HG03064 (cell line): Measurements from ENCODE around the gene STXBP6.

ENCODE experiments used
- ATAC-seq: cut with Tn5 transposase; IDR thresholded peaks from one replicate; pipeline ENCODE4 v1.9.1; 2021; ENCODE audit warnings: low read depth; ENCODE audit not compliant: unreplicated experiment

STXBP6 gene

DNA sequence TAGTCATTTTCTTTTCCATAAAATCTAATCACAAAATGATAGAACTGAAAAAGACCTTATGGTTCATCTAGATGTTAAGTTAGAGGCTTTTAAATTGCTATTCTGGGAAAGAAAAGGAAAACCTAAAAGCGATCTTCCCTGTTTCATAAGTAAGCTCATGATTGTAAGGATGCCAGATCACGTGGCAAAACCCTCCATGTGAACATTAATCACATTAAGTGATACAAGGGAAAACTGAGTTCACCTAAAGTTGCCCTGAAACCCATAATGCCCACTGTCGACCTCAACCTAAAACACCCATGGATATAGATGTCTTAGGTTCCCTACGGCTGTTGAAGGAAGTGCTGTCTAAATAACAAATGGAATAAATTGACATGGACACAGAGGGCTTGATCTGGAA, 3.0 kb upstream of the STXBP6 start:
- ATAC-seq, result no peak

DNA sequence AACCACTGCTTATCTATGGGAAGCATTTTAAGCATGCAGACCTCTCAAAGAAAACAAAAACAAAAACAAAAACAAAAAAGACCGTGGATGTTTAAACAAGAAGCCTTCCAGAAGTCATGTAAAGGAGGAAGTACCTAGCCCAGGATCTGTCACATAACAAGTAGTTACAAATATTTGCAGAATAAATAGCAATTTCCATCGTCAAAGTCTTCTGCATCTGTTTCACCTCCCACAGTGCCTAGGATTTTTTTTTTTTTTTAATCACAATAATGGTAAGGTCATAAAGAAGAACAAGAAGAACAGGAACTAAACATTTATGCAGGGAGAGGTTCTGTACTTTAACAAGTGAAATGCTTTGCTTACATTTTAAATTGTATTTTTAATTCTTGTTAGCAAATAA, 2.4 kb upstream of the STXBP6 start:
- ATAC-seq, result no peak

DNA sequence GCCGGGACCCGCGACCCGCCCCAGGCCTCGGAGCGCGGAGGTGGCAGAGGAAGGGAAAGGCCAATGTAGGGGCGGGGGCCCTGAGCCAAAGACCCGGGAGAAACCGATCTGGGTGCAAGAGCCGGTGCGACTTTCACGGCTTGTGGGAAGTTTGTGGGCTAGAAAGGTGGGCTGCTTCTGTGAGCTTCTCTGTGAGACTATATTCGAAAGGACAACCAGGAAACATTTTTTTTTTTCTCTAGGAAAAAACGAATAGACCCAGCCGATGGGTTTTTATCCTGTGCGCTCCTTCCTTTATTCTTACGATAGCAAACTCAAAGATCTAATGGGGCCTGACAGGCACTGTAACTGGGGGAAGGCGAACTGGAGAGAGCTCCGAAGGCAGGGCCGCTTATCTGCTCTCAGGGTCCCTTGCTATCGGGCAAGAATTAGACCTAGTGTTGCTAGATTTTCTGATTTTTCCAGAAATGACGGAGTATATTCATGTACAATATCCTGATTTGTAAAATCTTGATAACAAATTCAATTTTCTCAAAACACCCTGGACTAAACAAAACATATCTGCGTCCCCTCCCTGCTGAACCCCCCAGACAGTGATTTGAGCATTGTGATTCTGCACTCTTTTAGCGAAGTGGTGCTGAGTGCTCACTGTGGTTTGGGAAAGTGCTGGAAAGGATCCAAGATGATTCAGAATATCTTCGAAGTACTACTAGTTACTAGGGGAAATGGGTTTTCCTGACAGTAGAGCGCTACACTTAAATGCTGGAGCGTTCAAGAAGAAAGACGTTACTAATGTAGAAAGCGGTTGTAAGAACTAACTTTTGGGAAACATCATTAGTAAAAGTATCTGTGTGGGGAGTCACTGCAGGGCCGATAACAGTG, 563 bp upstream of the STXBP6 start:
- ATAC-seq, result no peak

DNA sequence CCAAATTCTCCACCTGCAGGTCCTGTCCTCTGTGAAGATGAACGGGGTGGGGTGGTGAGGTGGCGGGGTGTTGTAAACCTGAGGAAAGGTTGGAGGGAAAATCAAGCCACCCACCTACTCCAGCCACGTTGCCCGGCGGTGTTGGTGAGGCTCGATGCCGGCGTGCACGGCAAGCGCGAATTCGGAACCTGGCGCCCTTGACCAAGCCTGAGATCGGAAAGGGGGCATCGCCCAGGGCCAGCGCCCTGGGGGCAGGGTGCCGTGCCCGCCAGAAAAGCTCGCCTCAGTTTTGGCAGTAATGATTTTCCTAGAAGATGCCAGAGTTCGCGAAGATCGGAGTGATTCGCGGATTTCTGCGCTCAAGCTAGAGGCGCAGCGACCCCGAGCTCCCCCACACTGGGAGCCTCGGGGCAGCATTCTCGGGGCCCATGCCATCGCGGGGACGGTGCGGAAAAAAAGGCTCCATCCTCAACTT, 817 bp downstream of the STXBP6 start:
- ATAC-seq, result no peak

DNA sequence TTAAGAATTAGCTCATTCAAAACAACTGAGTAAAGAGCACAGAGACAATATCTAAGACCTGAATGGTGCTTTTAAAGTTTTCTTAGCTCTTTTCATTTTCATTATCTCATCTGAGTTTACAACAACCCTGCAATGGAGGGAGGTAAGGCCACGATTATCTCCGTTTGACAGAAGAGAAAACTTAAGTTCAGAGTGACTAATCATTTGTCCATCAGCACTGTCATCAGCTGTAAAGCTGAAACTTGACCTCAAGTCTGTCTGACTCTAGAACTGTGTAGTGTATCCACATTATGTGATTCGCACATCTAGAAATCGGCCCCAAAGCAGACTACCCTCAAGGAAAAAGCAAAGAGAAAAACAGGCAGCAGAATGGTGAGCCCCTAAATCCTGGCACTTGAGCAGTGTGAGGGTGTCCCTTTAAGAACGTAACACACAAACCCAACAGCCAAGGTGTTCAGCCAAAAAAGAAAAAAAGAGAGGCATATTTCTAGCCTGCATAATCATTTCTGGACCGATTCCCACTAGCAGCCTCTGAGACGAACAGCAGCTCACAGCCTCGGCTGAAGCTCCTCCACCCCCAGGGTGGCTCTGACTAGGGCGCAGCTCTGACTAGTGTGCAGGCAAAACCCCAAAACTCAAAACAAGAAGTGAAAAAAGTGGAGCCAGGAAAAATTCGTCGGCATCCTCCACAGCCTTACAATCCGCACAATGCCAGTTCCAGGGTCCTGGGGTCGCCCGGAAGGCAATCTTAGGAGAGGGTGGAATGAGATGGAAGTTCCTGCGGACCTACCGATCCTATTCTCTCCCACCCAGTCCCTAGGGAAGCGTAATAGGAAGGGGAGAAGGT, 1.6 kb downstream of the STXBP6 start:
- ATAC-seq, result no peak

DNA sequence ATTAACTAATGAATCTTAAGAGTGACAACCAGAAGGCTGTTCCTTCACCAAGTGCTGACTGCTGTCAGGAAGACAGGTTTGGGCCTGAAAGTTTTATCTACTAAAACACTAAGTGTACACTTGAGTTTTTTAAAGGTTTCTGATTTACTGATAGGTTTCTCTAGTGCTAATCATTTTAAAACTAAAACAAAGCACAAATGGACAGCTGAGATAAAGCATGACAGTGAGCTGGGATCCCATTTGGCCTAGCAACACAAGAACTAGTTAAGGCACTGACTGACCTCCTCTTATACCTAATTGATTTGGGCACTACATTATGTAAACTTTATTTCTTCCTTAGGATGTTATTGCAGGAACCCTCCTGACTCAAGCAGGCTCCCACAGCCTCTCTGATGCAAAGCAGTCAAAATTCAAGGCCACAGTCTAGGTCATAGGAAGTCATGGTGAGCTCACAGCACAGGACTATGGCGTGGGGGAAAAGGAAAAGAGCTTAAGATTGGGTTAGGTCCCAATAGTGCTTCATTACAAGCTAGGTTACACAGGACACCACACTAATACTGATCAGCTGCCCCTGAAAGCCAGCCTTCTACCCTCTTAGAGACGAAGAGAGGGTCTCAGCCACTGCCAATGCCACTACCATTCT, 3.5 kb downstream of the STXBP6 start:
- ATAC-seq, result no peak

DNA sequence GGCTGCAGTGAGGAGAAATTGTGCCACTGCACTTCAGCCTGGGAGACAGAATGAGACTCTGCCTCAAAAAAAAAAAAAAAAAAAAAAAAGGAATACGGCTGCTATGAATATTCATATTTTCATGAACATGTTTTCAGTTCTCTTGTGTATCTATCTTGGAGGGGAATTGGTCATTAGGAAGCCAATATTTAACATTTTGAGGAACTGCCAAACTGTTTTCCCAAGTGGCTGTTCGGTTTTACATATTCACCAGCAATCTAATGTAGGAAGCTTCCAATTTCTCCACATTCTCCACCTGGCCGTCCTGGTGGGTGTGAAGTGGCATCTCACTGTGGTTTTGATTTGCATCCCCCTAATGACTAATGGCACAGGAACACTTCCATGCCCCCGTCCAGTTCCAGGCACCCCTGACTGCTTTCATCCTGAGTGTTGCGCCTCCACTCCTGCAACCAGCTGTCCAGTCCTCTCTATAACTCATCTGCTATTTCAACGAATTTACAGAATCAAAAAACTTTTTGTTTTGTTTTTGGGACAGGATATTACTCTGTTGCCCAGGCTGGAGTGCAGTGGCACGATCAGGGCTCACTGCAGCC, 5.7 kb downstream of the STXBP6 start:
- ATAC-seq, result no peak

DNA sequence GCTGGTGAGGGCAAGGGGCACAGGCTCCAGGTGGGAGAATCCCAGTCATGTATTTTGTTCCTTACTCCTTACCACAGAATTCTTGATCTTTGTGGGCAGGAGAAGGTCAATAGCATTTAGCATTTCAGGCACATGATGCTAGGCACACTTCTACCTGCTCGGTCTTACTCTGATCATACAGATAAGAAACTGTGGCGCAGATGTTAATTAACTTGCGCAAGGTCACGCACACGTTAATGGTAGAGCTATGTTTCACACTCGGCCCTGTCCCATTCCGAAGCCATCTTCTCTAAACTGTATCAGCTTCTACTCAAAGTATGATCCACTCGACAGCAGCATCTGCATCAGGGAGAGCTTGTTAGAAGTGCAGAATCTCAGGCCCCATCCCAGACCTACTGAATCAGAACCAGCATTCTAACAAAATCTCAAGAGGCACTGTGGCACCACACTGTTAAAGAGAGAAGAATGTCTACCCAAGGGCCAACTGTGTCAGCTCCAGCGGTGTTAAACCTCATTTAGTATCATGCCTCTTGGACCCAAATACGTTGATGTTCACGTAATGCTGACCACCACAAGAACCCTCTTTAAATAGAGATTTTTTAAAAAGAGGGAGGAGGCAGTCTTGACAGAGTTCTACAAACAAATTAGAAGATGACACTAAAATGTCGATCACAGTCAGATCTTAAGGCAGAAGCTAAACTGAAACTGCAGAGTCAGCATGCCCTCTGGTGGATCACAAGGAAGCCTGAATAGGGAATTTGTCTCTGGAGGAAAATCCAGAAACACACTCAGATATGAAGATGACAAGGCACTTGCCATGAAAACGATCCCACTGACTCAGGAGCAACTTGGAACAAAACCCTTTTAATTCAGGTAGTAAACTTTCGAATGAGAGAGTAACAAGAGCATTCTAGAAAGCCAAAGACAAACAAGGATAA, 7.3 kb downstream of the STXBP6 start:
- ATAC-seq, result no peak

DNA sequence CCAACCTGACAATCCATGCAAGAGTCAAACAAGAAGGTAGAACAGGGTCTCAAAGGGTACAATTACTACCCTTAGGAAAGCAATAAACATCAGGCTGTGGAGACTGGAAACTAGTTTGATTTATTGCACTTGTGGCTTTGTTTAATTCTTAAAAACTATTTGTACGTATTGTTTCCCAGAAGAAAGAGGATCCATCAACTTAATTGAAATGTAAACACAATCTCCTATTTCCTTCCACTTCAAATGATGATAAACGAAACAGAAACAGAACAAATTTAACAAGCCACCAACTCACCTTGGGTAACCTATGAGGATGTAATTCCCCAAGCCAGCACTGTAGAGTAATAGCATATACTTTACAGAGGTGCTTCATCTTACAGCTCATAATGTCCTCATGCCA, 8.0 kb downstream of the STXBP6 start:
- ATAC-seq, result no peak

DNA sequence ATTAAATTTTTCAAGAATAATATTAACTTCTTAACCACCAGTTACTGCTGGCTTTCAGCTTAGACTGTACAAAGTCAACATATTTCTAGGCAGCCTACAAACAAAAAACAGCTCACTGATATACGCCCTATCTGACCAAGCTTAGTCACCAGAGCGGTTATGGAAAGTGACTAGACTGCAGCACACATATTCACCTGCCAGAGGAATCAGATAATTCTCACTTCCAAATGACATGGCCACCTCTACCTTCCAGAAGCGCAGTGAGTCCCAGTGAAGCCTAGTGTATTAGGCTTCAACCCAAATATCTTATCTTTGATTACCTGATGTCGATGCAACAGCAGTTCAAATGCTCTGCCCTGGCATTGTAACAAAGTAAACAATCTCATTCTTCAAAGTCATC, 8.5 kb downstream of the STXBP6 start:
- ATAC-seq, result no peak

DNA sequence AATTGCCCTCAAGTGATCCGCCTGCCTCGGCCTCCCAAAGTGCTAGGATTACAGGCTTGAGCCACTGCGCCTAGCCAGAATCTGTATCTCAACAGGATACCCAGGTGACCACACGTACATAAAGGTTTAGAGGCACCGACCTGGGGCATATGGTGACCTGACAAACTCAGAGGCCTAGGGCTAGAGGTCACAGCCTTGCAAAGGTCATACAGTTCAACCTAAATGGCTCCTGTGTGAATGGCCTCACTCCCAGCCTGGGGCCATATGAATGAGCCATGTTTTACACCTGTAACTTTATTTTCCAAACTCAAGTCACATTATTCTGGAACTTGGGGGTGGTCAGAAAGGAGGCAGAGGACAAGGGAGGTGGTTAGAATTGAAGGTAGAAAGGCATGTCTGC, 10.0 kb downstream of the STXBP6 start:
- no peak for ATAC-seq

DNA sequence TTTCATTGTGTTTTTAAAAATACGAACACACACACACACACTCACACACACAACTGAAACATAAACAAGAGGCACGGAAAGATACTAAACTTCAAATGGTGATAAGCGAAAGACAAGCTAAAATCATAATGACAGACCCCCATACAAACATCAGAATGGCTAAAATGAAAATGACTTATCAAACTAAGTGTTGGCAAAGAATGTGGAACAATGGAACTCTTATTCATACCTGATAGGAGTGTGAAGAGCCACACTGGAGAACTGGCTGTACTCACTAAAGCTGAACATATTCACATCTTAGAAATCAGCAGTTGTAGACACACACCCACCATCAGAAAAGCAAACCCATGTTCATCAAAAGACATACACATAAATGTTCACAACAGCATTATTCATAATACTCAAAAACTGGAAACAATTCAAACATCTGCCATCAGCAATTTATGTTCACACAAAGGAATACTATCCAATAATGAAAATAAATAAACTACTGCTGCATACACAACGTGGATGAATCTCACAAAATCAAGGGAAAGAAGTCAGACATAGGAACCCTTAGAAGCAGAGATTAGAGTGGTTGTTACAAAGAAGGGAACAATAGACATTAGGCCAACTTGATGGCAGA, 11.8 kb downstream of the STXBP6 start:
- no peak for ATAC-seq

DNA sequence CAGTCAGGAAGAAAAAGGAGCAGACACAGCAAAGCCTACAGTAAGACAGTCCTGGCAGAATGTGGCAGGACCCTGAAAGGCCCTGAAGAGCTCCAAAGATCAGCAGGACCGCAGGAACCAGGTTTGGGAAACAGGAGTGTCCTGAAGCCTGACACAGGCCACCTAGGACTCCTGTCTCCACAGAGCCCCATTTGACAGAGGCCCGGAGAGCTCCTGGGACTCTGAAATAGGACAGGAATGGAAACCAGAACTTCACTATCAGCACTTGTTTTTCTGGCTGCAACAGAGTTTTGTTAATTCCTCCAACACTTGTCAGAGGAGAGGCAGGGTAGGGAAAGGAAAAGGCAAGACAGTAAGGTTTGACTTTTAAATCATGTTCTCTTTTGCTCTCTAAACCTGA, 12.9 kb downstream of the STXBP6 start:
- ATAC-seq, result no peak

DNA sequence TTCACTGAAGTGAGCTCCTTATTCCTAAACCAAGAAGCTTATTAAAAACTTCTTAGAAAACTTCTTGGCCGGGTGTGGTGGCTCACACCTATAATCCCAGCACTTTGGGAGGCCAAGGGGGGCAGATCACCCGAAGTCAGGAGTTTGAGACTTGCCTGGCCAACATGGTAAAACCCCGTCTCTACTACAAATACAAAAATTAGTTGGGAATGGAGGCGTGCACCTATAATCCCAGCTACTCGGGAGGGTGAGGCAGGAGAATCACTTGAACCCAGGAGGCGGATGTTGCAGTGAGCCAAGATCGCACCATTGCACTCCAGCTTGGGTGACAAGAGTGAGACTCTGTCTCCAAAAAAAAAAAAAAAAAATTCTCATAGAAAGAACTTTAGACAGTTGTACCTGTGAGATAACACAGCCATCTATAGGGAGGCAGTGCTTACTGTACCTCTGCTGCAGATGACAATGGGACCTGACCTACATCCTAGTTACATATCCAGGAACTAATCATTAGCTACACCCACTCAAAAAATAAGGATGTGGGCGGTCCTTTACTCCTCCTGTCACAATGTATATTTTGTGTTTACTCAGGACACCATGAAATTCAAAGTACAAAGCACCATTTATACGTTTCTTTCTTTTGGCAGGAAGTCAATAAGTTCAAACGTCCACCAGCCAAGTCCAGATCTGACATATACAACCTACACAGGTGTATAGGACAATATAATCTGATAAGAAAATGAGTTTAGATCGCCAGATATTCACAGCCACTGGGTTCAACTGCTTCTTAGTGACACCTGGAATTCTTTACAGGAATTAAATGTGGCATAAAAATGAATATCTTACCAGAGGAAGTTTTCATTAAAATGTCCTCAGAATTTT, 14.9 kb downstream of the STXBP6 start:
- ATAC-seq, result no peak

DNA sequence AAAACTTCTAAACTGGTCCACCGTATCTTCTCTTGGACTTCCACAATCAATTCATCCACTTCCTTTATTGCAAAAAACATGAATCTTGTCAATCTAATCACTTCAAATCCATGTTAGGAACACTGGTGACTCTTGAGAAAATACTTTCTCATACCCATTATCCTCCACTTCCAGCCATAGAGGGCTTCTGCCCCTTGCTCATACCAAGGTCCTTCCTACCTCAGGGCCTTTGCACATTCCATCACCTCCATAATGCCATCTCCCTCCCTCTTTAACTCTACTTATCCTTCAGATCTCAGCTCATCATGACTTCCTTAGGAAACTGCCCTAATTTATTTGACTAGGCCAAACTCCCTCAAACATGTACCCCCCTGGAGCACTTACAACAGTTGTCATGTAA, 16.6 kb downstream of the STXBP6 start:
- ATAC-seq, result no peak

DNA sequence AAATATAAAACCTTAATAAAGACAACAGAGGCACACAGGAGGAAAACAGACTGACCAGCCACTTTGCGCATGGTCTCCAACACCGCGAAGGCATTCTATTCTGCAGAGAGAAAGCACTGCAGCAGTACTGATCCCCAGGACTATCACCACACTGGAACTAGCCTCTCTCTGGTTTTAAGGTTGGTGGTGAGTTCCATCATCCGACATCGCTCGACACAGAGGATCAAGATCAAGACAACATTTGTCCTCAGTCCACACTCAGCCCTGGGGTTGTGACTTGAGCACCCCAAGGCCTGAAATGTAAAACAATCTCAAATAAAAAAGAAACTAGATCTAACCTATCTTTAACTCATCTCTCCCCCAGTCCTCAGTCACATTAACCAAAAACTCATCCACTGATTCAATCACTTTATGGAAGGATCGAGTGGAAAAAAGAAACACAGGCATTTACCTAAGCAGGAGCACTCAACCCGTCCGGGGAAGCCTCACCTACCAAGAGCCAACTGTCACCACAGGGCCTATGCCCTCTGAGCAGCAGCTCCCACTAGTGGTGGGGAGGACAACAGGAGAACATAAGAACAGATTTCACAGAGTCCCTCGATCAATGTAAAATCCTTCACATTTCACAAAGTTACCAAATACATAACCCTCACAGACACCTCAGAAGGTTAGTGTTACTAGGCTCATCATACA, 17.7 kb downstream of the STXBP6 start:
- ATAC-seq, result no peak

DNA sequence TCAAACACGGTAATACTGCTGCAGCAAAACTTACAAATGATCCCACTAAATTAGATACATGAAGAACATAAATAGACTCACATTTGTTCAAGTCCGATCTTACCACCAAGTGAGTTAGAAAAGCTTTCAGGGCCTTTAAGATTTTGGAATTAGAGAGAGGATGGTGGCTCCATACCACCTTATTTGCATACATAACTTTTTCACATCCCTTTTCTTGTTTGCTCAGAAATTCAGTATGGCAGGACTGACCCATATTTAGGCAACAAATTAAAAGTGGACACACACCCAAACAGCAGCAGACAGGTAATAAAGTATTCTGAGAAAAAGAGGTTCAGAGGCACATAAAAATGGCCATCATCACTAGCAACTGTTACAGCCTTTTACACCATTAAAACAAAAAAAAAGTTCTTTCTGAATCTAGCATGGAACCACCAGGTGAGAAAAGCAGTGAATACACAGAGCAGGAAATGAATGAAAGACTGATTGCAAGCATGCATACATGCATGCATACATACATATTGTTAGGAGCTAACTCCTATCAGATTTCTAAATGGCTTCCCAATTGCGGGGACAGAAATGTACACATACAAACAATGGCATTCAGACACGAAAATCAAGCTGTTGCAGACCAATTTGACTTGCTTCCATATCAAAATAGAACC, 23.3 kb downstream of the STXBP6 start:
- ATAC-seq, result no peak
